ENCODE measurements around the gene MLEC.

MLEC gene

DNA sequence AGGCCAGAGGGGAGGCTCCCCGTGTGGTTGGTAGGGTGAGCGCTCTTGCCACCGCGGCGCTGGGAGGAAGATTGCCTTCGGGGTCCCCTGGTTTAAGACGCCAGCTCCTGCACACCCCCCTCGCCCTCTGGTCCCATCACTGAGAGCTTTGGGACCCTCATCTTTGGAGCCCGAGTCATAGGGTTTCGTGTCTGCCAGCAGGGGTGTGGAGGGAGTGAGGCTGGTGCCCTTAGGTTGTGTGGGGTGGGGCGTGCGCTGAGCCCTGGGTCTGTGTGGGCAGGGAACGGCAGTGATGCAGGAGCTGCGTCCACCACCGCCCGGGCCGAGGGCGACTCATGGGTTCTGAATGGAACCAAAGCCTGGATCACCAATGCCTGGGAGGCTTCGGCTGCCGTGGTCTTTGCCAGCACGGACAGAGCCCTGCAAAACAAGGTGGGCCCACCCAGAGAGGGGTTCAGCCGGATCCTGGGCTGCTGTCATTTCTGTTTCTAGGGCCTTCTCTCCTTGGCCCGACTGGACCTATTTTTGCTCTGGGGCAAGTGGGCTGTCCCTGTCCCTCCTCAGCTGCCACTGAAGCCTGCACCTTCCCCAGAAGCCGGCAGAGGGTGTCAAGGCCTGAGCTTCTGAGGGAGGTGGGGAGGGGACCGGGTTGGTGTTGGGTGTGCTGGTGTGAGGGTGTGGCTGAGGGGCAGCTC lies 50.8 kb downstream of the MLEC start:
- FAIRE-seq (no peak), DNase-seq (ENCODE audit: insufficient read length, low spot score) (no peak)
- TF ChIP-seq POU2F2 (IDR thresholded peaks at IDR 0.05; ENCODE audit: low read depth, low read length) (no peak), POLR2AphosphoS5 (IDR thresholded peaks at IDR 0.05; ENCODE audit: low read depth, low read length) (no peak), PAX5 (IDR thresholded peaks at IDR 0.05; ENCODE audit: insufficient read depth, low read length, severe bottlenecking) (no peak), TAF1 (IDR thresholded peaks at IDR 0.05; ENCODE audit: low read depth, low read length) (no peak), POLR2A (IDR thresholded peaks at IDR 0.05; ENCODE audit: low read depth, low read length) (no peak), SPI1 (IDR thresholded peaks at IDR 0.05; ENCODE audit: low read depth, low read length) (no peak)

DNA sequence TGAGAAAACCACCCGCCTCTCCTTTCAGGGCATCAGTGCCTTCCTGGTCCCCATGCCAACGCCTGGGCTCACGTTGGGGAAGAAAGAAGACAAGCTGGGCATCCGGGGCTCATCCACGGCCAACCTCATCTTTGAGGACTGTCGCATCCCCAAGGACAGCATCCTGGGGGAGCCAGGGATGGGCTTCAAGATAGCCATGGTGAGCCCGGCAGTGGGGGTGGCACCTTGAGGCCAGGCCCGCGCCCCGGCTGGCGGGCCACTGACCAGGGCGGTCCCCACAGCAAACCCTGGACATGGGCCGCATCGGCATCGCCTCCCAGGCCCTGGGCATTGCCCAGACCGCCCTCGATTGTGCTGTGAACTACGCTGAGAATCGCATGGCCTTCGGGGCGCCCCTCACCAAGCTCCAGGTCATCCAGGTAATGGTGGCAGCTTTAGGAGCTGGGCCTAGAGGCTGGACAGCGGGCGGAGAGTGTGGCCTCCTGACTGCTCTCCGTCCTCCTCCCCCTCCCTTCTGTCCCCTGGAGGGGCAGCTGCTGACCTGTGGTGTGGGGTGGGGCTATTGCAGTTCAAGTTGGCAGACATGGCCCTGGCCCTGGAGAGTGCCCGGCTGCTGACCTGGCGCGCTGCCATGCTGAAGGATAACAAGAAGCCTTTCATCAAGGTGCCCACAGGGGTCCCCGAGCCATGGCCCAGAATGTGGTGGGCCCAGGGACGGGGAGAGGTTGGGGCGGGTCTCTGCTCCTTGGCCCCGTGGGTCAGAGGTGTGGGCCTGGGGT lies 51.5 kb downstream of the MLEC start:
- FAIRE-seq (no peak), DNase-seq (ENCODE audit: insufficient read length, low spot score) (no peak)
- no peak for TF ChIP-seq POLR2A (IDR thresholded peaks at IDR 0.05; ENCODE audit: low read depth, low read length)
- no peak for TF ChIP-seq POU2F2 (IDR thresholded peaks at IDR 0.05; ENCODE audit: low read depth, low read length)
- TF ChIP-seq PAX5 (IDR thresholded peaks at IDR 0.05; ENCODE audit: insufficient read depth, low read length, severe bottlenecking), result no peak
- no peak for TF ChIP-seq SPI1 (IDR thresholded peaks at IDR 0.05; ENCODE audit: low read depth, low read length)
- no peak for TF ChIP-seq TAF1 (IDR thresholded peaks at IDR 0.05; ENCODE audit: low read depth, low read length)

DNA sequence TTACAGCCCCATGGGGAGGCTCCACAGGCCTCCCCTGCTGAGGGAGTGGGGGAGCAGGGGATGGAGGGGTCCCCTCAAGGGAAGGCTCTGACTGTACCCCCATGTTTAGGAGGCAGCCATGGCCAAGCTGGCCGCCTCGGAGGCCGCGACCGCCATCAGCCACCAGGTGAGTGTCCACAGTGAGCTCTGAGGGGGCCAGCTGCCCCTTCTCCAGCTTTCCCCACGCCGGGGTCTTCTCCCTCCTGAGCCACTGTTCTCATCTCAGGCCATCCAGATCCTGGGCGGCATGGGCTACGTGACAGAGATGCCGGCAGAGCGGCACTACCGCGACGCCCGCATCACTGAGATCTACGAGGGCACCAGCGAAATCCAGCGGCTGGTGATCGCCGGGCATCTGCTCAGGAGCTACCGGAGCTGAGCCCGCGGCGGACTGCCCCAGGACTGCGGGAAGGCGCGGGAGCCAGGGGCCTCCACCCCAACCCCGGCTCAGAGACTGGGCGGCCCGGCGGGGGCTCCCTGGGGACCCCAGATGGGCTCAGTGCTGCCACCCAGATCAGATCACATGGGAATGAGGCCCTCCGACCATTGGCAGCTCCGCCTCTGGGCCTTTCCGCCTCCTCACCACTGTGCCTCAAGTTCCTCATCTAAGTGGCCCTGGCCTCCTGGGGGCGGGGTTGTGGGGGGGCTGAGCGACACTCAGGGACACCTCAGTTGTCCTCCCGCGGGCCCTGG lies 52.2 kb downstream of the MLEC start:
- FAIRE-seq (no peak), DNase-seq (ENCODE audit: insufficient read length, low spot score) (no peak)
- TF ChIP-seq POU2F2 (IDR thresholded peaks at IDR 0.05; ENCODE audit: low read depth, low read length) (no peak), PAX5 (IDR thresholded peaks at IDR 0.05; ENCODE audit: insufficient read depth, low read length, severe bottlenecking) (no peak), POLR2AphosphoS5 (IDR thresholded peaks at IDR 0.05; ENCODE audit: low read depth, low read length) (no peak), SPI1 (IDR thresholded peaks at IDR 0.05; ENCODE audit: low read depth, low read length) (no peak), TAF1 (IDR thresholded peaks at IDR 0.05; ENCODE audit: low read depth, low read length) (no peak), POLR2A (IDR thresholded peaks at IDR 0.05; ENCODE audit: low read depth, low read length) (no peak)

DNA sequence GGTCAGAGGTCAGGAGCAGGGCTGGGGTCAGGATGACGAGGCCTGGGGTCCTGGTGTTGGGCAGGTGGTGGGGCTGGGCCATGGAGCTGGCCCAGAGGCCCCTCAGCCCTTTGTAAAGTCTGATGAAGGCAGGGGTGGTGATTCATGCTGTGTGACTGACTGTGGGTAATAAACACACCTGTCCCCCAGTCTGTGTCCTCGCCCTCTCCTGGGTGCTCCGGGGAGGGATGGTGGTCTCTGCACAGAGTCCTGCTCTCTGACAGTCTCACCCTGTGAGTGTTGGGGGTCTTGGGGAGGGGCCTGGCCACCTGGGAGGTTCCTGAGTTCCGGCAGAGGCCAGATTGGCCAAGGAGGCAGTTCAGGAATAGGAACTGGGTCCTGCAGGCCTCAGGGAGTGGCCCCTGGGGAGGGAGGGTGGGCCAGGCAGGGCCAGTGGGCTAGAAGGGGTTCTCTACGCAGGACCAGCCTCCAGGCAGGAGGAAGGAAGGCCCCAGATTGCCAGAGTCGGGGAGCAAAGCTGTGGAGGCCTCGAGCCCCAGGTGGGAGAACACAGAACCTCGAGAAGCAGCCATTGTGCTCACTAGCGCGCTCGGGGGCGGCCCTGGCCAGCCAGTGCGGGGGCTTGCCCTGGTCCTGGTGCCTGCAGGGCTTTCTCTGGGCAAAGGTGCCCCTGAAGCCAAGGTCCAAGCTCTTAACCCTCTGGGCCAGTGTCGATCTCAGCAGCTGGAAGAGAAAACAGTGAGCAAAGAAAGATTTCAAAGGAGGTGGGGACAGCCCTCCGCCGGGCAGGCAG lies 53.1 kb downstream of the MLEC start:
- no peak for FAIRE-seq
- no peak for DNase-seq (ENCODE audit: insufficient read length, low spot score)
- TF ChIP-seq POU2F2 (IDR thresholded peaks at IDR 0.05; ENCODE audit: low read depth, low read length), result no peak
- no peak for TF ChIP-seq POLR2A (IDR thresholded peaks at IDR 0.05; ENCODE audit: low read depth, low read length)

DNA sequence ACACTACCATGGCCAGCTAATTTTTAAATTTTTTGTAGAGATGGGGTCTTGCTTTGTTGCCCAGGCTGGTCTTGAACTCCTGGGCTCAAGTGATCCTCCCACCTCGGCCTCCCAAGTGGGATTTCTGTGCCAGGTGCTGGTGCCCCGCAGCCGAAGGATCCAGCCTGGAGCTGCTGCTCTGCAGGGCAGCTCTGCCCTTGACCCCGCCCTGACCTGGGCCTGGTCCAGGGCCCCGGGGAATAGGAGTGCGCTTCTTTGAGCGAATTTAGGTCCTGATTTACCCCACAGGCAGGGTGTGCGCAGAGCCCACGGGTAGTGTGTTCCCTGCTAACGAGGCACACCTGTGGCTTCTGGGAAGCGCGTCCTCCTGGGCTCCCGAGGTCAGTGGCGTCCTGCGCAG lies 53.9 kb downstream of the MLEC start:
- FAIRE-seq, result no peak
- DNase-seq (ENCODE audit: insufficient read length, low spot score), result no peak
- TF ChIP-seq POLR2AphosphoS5 (IDR thresholded peaks at IDR 0.05; ENCODE audit: low read depth, low read length), result no peak
- TF ChIP-seq PAX5 (IDR thresholded peaks at IDR 0.05; ENCODE audit: insufficient read depth, low read length, severe bottlenecking), result no peak
- TF ChIP-seq POLR2A (IDR thresholded peaks at IDR 0.05; ENCODE audit: low read depth, low read length), result no peak
- TF ChIP-seq TAF1 (IDR thresholded peaks at IDR 0.05; ENCODE audit: low read depth, low read length), result no peak
- no peak for TF ChIP-seq SPI1 (IDR thresholded peaks at IDR 0.05; ENCODE audit: low read depth, low read length)

DNA sequence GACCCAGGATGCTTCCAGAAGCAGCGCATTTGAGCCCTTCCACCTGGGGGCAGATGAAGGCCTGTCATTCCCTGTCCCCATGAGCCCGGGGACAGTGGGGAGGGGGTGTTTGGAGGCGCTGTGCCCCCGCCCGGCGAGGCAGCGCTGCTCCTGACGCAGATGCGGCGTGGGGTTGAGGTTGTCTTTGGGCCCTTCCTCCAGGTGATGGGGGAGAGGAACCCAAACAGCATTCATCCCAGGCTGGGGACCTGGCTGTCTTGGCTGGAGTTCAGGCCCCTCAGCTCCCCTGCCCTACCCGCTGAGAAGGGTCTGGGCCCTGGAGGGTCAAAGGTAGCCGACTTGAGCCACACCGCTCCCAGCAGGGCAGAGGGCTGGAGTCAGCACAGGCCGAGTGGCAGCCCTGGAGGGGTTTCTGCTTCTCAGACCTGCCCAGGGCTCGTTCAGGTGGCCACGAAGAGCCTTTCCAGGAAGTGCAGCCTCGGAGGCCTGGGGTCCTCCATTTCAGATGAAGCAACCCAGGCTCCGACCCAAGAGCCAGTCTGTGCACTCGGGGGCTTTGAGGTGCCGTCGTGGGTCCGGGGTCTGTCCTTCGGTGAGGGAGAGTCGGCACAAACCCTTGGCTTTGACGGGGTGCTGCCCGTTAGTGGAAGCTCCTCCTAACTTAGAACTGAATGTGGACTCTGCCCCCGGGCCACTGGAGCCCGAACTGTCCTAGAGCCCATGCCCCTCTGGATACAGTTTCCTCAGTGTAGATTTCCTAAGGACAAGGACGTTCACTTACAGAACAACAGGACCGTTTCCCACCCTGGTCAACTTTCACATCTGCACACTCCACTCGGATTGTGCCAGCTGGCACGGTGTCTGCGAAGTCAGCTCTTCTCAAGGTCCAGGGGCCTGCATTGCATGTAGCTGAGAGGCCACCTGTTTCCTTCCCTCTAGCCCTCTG lies 54.8 kb downstream of the MLEC start:
- no peak for TF ChIP-seq POLR2A (IDR thresholded peaks at IDR 0.05; ENCODE audit: low read depth, low read length)
- TF ChIP-seq TAF1 (IDR thresholded peaks at IDR 0.05; ENCODE audit: low read depth, low read length), result no peak
- no peak for TF ChIP-seq SPI1 (IDR thresholded peaks at IDR 0.05; ENCODE audit: low read depth, low read length)
- TF ChIP-seq POU2F2 (IDR thresholded peaks at IDR 0.05; ENCODE audit: low read depth, low read length), result no peak
- no peak for TF ChIP-seq PAX5 (IDR thresholded peaks at IDR 0.05; ENCODE audit: insufficient read depth, low read length, severe bottlenecking)
- no peak for TF ChIP-seq POLR2AphosphoS5 (IDR thresholded peaks at IDR 0.05; ENCODE audit: low read depth, low read length)
- no peak for FAIRE-seq
- no peak for DNase-seq (ENCODE audit: insufficient read length, low spot score)

DNA sequence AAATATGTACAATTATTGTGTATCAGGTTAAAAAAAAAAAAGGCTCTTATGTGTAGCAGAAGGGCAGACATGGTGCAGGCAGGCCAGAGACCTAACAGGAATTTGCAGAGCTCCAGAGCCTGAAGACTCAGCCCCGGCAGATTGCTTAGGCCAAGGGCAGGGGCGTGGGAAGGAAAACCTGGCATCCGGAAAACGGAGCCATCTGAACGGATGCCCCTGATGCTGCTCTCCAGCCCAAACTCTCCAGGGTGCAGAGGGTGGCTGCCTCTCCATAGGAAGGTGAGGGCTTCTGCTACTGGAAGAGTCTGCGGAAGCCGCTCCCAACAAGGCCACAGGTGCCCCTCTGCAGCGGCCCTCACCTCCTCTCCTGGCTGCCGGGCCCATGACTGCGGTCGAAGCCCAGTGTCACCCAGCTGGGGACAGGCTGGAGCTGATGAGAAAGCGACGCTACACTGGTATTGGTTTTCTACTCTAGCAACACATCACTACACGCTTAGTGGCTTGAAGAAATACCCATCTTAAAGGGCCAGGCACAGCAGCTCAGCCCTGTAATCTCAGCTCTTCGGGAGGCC lies 58.1 kb downstream of the MLEC start:
- TF ChIP-seq POLR2A (IDR thresholded peaks at IDR 0.05; ENCODE audit: low read depth, low read length) (no peak), POU2F2 (IDR thresholded peaks at IDR 0.05; ENCODE audit: low read depth, low read length) (no peak), TAF1 (IDR thresholded peaks at IDR 0.05; ENCODE audit: low read depth, low read length) (no peak), PAX5 (IDR thresholded peaks at IDR 0.05; ENCODE audit: insufficient read depth, low read length, severe bottlenecking) (no peak), SPI1 (IDR thresholded peaks at IDR 0.05; ENCODE audit: low read depth, low read length) (no peak), POLR2AphosphoS5 (IDR thresholded peaks at IDR 0.05; ENCODE audit: low read depth, low read length) (no peak)
- DNase-seq (ENCODE audit: insufficient read length, low spot score) (no peak), FAIRE-seq (no peak)

DNA sequence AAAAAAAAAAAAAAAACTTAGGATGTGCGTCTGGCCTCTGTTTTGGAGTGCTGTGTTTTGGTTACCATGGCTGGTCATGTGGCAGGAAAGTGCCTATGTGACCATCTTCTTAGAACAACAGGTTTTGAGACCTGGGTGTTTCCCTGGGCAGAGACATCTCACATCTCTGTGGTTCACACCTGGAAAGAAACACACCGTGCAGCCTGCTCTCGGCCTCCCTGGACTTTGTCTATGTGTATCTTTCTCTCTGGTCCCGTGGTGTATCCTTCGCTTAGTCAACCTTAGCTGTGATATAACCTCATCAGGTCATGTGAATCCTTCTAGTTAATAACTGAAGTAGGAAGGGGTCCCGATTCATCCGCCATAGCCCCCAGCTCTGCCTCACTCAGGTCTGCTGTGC lies 61.3 kb downstream of the MLEC start:
- TF ChIP-seq PAX5 (IDR thresholded peaks at IDR 0.05; ENCODE audit: insufficient read depth, low read length, severe bottlenecking), result no peak
- no peak for TF ChIP-seq POU2F2 (IDR thresholded peaks at IDR 0.05; ENCODE audit: low read depth, low read length)
- TF ChIP-seq SPI1 (IDR thresholded peaks at IDR 0.05; ENCODE audit: low read depth, low read length), result no peak
- no peak for FAIRE-seq
- no peak for DNase-seq (ENCODE audit: insufficient read length, low spot score)
